ENCODE measurements around the gene EVI5L.

GRCh38 chr19:7844951-7845350 is 14.9 kb downstream of the EVI5L start:
- TF ChIP-seq CTCF (IDR thresholded peaks at IDR 0.05; ENCODE audit: low read depth, low read length, poor library complexity, severe bottlenecking) (no peak), EZH2phosphoT487 (IDR thresholded peaks at IDR 0.05; ENCODE audit: borderline replicate concordance, low read length) (no peak)
